Keratinocyte (primary cell): ENCODE measurements around the gene KRTAP12-3. TPM values are rescaled to one million over a fixed set of nuclear protein-coding genes. Genes with fewer than 3 reads are reported as not detected.

Experiments used
- DNase-seq: peaks from one replicate; pipeline ENCODE4 v3.0.0-alpha.2; 2011; ENCODE audit warnings: low read depth, missing footprints, low spot score
- FAIRE-seq: peaks from 2 replicates; lab custom pipeline; 2011; peaks lifted over from hg19 to GRCh38; lab: Jason Lieb, UNC
- H2AFZ ChIP-seq: 2 replicates; pipeline ENCODE4 v1.6.0; 2012; ENCODE audit warnings: low read length, control low read depth, inconsistent platforms; ENCODE audit not compliant: control insufficient read depth
- H3K27ac ChIP-seq: 2 replicates; pipeline ENCODE4 v1.5.1; 2011; ENCODE audit warnings: low read length; ENCODE audit not compliant: control insufficient read depth, insufficient read depth
- H3K27me3 ChIP-seq: 3 replicates; pipeline ENCODE4 v1.6.0; 2011; ENCODE audit warnings: low read length; ENCODE audit not compliant: control insufficient read depth, insufficient read depth; ENCODE audit errors: extremely low read depth
- H3K36me3 ChIP-seq, 2 experiments: 2 replicates in 1 of 2; 3 replicates in 1 of 2; pipeline ENCODE4 v1.5.1; 2011; ENCODE audit warnings: low read length in 2 of 2, mild to moderate bottlenecking in 1 of 2; ENCODE audit not compliant: control insufficient read depth in 2 of 2, insufficient read depth in 2 of 2; ENCODE audit errors: extremely low read depth in 1 of 2
- H3K4me1 ChIP-seq: 3 replicates; pipeline ENCODE4 v1.5.1; 2011; ENCODE audit warnings: low read length; ENCODE audit not compliant: control insufficient read depth, insufficient read depth; ENCODE audit errors: extremely low read depth
- H3K4me2 ChIP-seq: 3 replicates; pipeline ENCODE4 v1.6.0; 2011; ENCODE audit warnings: low read depth, low read length; ENCODE audit not compliant: control insufficient read depth, insufficient read depth; ENCODE audit errors: extremely low read depth
- H3K4me3 ChIP-seq, 3 experiments: fragments of 200-600 bp in 1 of 3; sonication (generic) in 1 of 3; 2 replicates in 2 of 3; 3 replicates in 1 of 3; pipeline ENCODE4 v1.5.1; 2011 to 2016; ENCODE audit warnings: low read length in 3 of 3, mild to moderate bottlenecking in 3 of 3, control low read depth in 2 of 3, inconsistent platforms in 1 of 3, low read depth in 1 of 3, mixed read lengths in 1 of 3, mixed run types in 1 of 3, moderate library complexity in 1 of 3; ENCODE audit not compliant: control insufficient read depth in 2 of 3, insufficient read depth in 2 of 3; ENCODE audit errors: extremely low read depth in 1 of 3
- H3K79me2 ChIP-seq: 2 replicates; pipeline ENCODE4 v1.6.0; 2012; ENCODE audit warnings: low read length; ENCODE audit not compliant: control insufficient read depth, insufficient read depth
- H3K9ac ChIP-seq: 3 replicates; pipeline ENCODE4 v1.6.0; 2011; ENCODE audit warnings: low read length; ENCODE audit not compliant: control insufficient read depth, insufficient read depth; ENCODE audit errors: extremely low read depth
- H3K9me1 ChIP-seq: 3 replicates; pipeline ENCODE4 v1.6.0; 2011; ENCODE audit warnings: low read length; ENCODE audit not compliant: control insufficient read depth, insufficient read depth; ENCODE audit errors: extremely low read depth
- H3K9me3 ChIP-seq: 2 replicates; pipeline ENCODE4 v1.5.1; 2012; ENCODE audit warnings: low read depth, low read length; ENCODE audit not compliant: control insufficient read depth
- H4K20me1 ChIP-seq: 3 replicates; pipeline ENCODE4 v1.6.0; 2011; ENCODE audit warnings: low read length; ENCODE audit not compliant: control insufficient read depth, insufficient read depth; ENCODE audit errors: extremely low read depth
- CTCF ChIP-seq, 3 experiments: IDR thresholded peaks in 1 of 3; conservative IDR thresholded peaks in 1 of 3; optimal IDR thresholded peaks in 1 of 3; 2 replicates in 2 of 3; 3 replicates in 1 of 3; pipeline versions ENCODE3 to v1.5.1; 2011; ENCODE audit warnings: low read length in 3 of 3, mild to moderate bottlenecking in 3 of 3, moderate library complexity in 2 of 3, control low read depth in 1 of 3, inconsistent platforms in 1 of 3; ENCODE audit not compliant: insufficient read depth in 2 of 3; ENCODE audit errors: extremely low read depth in 1 of 3
- EZH2 ChIP-seq: IDR thresholded peaks from one replicate; pipeline ENCODE4 v1.6.1; 2012; ENCODE audit warnings: inconsistent platforms, mild to moderate bottlenecking, low read length, moderate library complexity
- dilution Hi-C: fragments of 300-500 bp; cut with MboI; formaldehyde crosslinking; loops from one replicate; pipeline ENCODE4 v1.7.0; 2020; ENCODE audit warnings: low sequenced_read_pairs; ENCODE audit not compliant: extremely low pct_ligation_motif_present
- polyA plus RNA-seq, 5 experiments: library from polyadenylated mRNA; depleted of rRNA in 3 of 5; stranded (reverse) in 3 of 5; stranded (forward) in 1 of 5; unstranded in 1 of 5; fragments of >200 nt; gene quantifications; 1 replicate in 1 of 5; 2 replicates in 3 of 5; 3 replicates in 1 of 5; pipeline versions ENCODE4 v1.2.1 to v1.2.3, GENCODE V29; 2011 to 2012; ENCODE audit warnings: missing spikeins in 2 of 5, low read depth in 1 of 5, low replicate concordance in 1 of 5
- small RNA-seq, 3 experiments: library from RNA; depleted of rRNA; stranded (forward); fragments of <200 nt; gene quantifications; one replicate each; pipeline ENCODE3, GENCODE V24; 2012; ENCODE audit warnings: low read depth in 3 of 3, low replicate concordance in 1 of 3; ENCODE audit not compliant: insufficient read length in 3 of 3

KRTAP12-3 gene
- polyA plus RNA-seq, 1 donor (not counting 4 experiments of a cell fraction or from before 2014, with no cell fraction given), result not detected

DNA sequence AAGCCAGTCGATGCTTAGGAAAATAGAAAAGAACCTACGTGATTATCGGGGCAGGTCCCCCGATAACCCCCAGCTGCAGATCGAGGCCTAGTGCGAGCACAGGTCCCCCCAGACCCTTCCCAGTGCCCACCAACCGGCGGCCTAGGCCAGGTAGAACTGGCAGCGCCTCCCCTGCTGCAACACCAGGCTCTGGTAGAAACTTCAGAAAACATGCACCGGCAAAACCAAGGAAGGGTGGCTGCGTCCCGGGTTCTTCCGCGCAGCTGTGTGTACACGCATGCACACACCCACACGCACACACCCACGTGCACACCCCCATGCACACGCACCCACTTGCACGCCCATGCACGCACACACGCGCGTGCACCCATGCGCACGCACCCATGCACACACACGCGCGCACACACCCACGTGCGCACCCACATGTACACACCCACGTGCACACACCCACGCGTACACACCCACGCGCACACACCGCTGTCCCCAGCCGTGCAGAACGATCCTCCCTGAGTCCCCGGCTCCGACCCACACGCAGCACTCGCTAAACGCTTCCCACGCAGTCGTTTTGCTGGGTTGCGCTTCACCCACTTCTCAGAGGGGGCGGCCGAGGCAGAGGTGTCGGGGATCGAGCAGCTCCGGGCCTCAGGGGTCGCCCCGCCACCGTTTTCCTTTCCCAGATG lies 48.4 kb downstream of the KRTAP12-3 start:
- peaks cover 37% of the 10 kb centered on the region for H3K27me3 ChIP-seq
- no peaks in the 10 kb centered on the region for H3K36me3 ChIP-seq
- no peak overlapping the region for H3K27ac ChIP-seq
- H3K4me2 ChIP-seq, result no peak overlapping the region
- dilution Hi-C loops, result no loop called here
- DNase-seq, result no peak
- no peaks in the 10 kb centered on the region for H3K9me1 ChIP-seq
- TF ChIP-seq CTCF (optimal IDR thresholded peaks at IDR 0.05 in 1 of 3, IDR thresholded peaks at IDR 0.05 in 1 of 3, conservative IDR thresholded peaks at IDR 0.05 in 1 of 3; ENCODE audit: extremely low read depth in 1 of 3, insufficient read depth in 2 of 3, low read length in 3 of 3), result no peak
- no peak overlapping the region for H3K9ac ChIP-seq
- H4K20me1 ChIP-seq, result no peaks in the 10 kb centered on the region
- no peak overlapping the region for H2AFZ ChIP-seq
- H3K4me3 ChIP-seq, result no peak overlapping the region
- peaks cover 27% of the 10 kb centered on the region for H3K4me1 ChIP-seq
- peaks cover 4% of the 10 kb centered on the region for H3K9me3 ChIP-seq
- no peaks in the 10 kb centered on the region for H3K79me2 ChIP-seq
- no peak for FAIRE-seq

GRCh38 chr21:44706706-44707581 lies 49.2 kb downstream of the KRTAP12-3 start:
- DNase-seq (no peak), FAIRE-seq (no peak)
- dilution Hi-C loops, result no loop called here
- H3K4me3 ChIP-seq, result no peak overlapping the region
- no peaks in the 10 kb centered on the region for H3K36me3 ChIP-seq
- H3K9me3 ChIP-seq, result peaks cover 4% of the 10 kb centered on the region
- H3K4me2 ChIP-seq, result no peak overlapping the region
- H2AFZ ChIP-seq, result no peak overlapping the region
- TF ChIP-seq CTCF (optimal IDR thresholded peaks at IDR 0.05 in 1 of 3, IDR thresholded peaks at IDR 0.05 in 1 of 3, conservative IDR thresholded peaks at IDR 0.05 in 1 of 3; ENCODE audit: extremely low read depth in 1 of 3, insufficient read depth in 2 of 3, low read length in 3 of 3) (no peak), EZH2 (no peak)
- H3K27ac ChIP-seq, result no peak overlapping the region
- peaks cover 43% of the 10 kb centered on the region for H3K27me3 ChIP-seq
- peaks cover 31% of the 10 kb centered on the region for H3K4me1 ChIP-seq
- H3K79me2 ChIP-seq, result no peaks in the 10 kb centered on the region
- no peaks in the 10 kb centered on the region for H3K9me1 ChIP-seq
- no peaks in the 10 kb centered on the region for H4K20me1 ChIP-seq
- no peak overlapping the region for H3K9ac ChIP-seq

Small RNA genes lying within 50 kb of the gene (small RNA-seq; reads per million reads assigned to genes)
- gene KRTAP12-6P, result 0 reads per million in 3 experiments

Other genes starting within 250 kb of the KRTAP12-3 start
- gene LRRC3, start 202.4 kb upstream of the KRTAP12-3 start, polyA plus RNA-seq, result 1.4 to 1.9 TPM (median 1.6 TPM) in 3 replicates
- gene KRTAP10-1, start 117.7 kb upstream of the KRTAP12-3 start, polyA plus RNA-seq, result not detected in 3 replicates
- not detected in 3 replicates for gene KRTAP10-2, start 106.4 kb upstream of the KRTAP12-3 start, polyA plus RNA-seq
- gene KRTAP10-3, start 99.1 kb upstream of the KRTAP12-3 start, polyA plus RNA-seq, result not detected in 3 replicates
- gene KRTAP10-4, start 84.2 kb upstream of the KRTAP12-3 start, polyA plus RNA-seq, result 0.06 TPM in 1 of 3 replicates, not detected in the others
- gene KRTAP10-5, start 77.3 kb upstream of the KRTAP12-3 start, polyA plus RNA-seq, result not detected in 3 replicates
- not detected in 3 replicates for gene KRTAP10-6, start 65.4 kb upstream of the KRTAP12-3 start, polyA plus RNA-seq
- gene KRTAP10-7, start 57.3 kb upstream of the KRTAP12-3 start, polyA plus RNA-seq, result not detected in 3 replicates
- gene KRTAP10-8, start 45.9 kb upstream of the KRTAP12-3 start, polyA plus RNA-seq, result not detected in 3 replicates
- gene KRTAP10-9, start 30.8 kb upstream of the KRTAP12-3 start, polyA plus RNA-seq, result not detected in 3 replicates
- gene KRTAP10-10, start 20.6 kb upstream of the KRTAP12-3 start, polyA plus RNA-seq, result not detected in 3 replicates
- gene KRTAP10-11, start 11.5 kb upstream of the KRTAP12-3 start, polyA plus RNA-seq, result not detected in 3 replicates
- not detected in 3 replicates for gene KRTAP12-4, start 3.3 kb upstream of the KRTAP12-3 start, polyA plus RNA-seq
- gene KRTAP12-2, start 9.0 kb downstream of the KRTAP12-3 start, polyA plus RNA-seq, result not detected in 3 replicates
- gene KRTAP12-1, start 24.2 kb downstream of the KRTAP12-3 start, polyA plus RNA-seq, result not detected in 3 replicates
- not detected in 3 replicates for gene KRTAP10-12, start 39.2 kb downstream of the KRTAP12-3 start, polyA plus RNA-seq
- gene TSPEAR, start 53.6 kb downstream of the KRTAP12-3 start, polyA plus RNA-seq, result 0.07 to 0.12 TPM in 2 of 3 replicates, not detected in the other
- 82.0 to 114 TPM (median 106 TPM) in 3 replicates for gene UBE2G2, start 143.9 kb downstream of the KRTAP12-3 start, polyA plus RNA-seq
- 69.3 to 132 TPM (median 115 TPM) in 3 replicates for gene SUMO3, start 160.1 kb downstream of the KRTAP12-3 start, polyA plus RNA-seq
- 132 to 140 TPM (median 137 TPM) in 3 replicates for gene PTTG1IP, start 215.8 kb downstream of the KRTAP12-3 start, polyA plus RNA-seq